SH-SY5Y (cell line): ENCODE measurements around the gene C8A.

Experiments used
- GATA2 ChIP-seq: IDR thresholded peaks from 2 replicates; pipeline ENCODE4 v1.6.1; 2011; ENCODE audit warnings: mild to moderate bottlenecking, low read depth, low read length
- GATA3 ChIP-seq: IDR thresholded peaks from 2 replicates; pipeline ENCODE4 v1.6.1; 2011; ENCODE audit warnings: low read depth, mild to moderate bottlenecking, low read length, moderate library complexity

DNA sequence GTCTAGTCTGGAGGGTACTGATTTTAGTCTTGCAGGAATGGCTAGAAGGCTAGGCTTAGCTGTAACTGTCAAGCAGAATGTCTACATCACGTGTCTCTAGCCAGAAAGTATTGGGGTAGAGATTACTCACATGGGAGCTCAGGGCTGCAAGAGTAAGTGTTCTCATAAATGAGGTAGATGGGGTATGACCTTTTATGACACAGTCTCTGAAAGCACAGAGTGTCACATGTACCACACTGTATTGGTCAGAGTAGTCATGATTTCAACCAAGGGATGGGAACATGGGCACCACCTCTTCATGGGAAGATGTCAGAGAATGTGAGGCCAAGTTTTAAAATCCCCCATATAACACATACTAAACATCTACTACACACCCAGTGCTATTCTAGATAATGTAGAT, 38.3 kb upstream of the C8A start:
- TF ChIP-seq GATA2, result no peak
- no peak for TF ChIP-seq GATA3
